Panc1 (cell line): ENCODE measurements around the gene CHST6. TPM values are rescaled to one million over a fixed set of nuclear protein-coding genes. Genes with fewer than 3 reads are reported as not detected.
A peak's percentile ranks its signal among the peaks of the same experiment; 100 is the strongest.
"Not testable (repeated sequence)": the region's sequence is repeated elsewhere in the genome, so short reads cannot be mapped to it uniquely, and the experiment has no call there.

Source experiments
- ATAC-seq: fragments of 200-7000 bp; cut with Tn5 transposase; 2 replicates; pipeline ENCODE4 v1.9.1; 2020; ENCODE audit warnings: mild to moderate bottlenecking, moderate library complexity
- BruUV-seq: library from RNA; stranded (reverse); fragments of 400-500 nt; replicated peaks from 2 replicates; lab custom pipeline; 2021; lab: Mats Ljungman, UMichigan
- CTCF ChIA-PET: fragments of 300-600 bp; sonication (Branson Sonifier 250); formaldehyde crosslinking; loops from one replicate; lab custom pipeline; 2022; ENCODE audit warnings: antibody characterized with exemption; lab: Charles Lee
- POLR2A ChIA-PET: fragments of 300-600 bp; sonication (Branson Sonifier 250); formaldehyde crosslinking; loops from one replicate; lab custom pipeline; 2022; ENCODE audit warnings: antibody characterized with exemption; lab: Charles Lee
- DNase-seq: peaks from one replicate; pipeline ENCODE4 v3.0.0-alpha.2; 2010; ENCODE audit warnings: low read depth, low spot score
- H3K27ac ChIP-seq: 2 replicates; pipeline ENCODE4 v1.5.1; 2011; ENCODE audit warnings: mild to moderate bottlenecking, low read length, inconsistent platforms
- H3K27me3 ChIP-seq: fragments of 200-500 bp; sonication (Bioruptor generic); 2 replicates; pipeline ENCODE4 v1.6.0; 2014; ENCODE audit warnings: low read length, inconsistent platforms; ENCODE audit not compliant: control insufficient read depth, insufficient read depth
- H3K36me3 ChIP-seq: fragments of 200-500 bp; sonication (Bioruptor generic); 2 replicates; pipeline ENCODE4 v1.5.1; 2014; ENCODE audit warnings: inconsistent platforms, mild to moderate bottlenecking, low read length, moderate library complexity; ENCODE audit not compliant: control insufficient read depth, insufficient read depth
- H3K4me1 ChIP-seq: 2 replicates; pipeline ENCODE4 v1.5.1; 2011; ENCODE audit warnings: inconsistent platforms, mild to moderate bottlenecking, low read length, moderate library complexity; ENCODE audit not compliant: control insufficient read depth, insufficient read depth
- H3K4me3 ChIP-seq, 2 experiments: 2 replicates each; pipeline ENCODE4 v1.5.1; 2011 to 2012; ENCODE audit warnings: low read depth in 2 of 2, low read length in 2 of 2, mild to moderate bottlenecking in 2 of 2, inconsistent platforms in 1 of 2, moderate library complexity in 1 of 2
- H3K9me3 ChIP-seq: fragments of 200-500 bp; sonication (Bioruptor generic); 2 replicates; pipeline ENCODE4 v1.5.1; 2014; ENCODE audit warnings: low read depth, mild to moderate bottlenecking, inconsistent platforms, low read length, moderate library complexity; ENCODE audit not compliant: control insufficient read depth, insufficient read depth
- POLR2AphosphoS5 ChIP-seq: IDR thresholded peaks from 2 replicates; pipeline ENCODE4 v1.6.1; 2012; ENCODE audit warnings: mild to moderate bottlenecking, low read depth, low read length, moderate library complexity
- REST ChIP-seq, 2 experiments: IDR thresholded peaks; 2 replicates each; pipeline ENCODE4 v1.6.1; 2011 to 2012; ENCODE audit warnings: low read depth in 2 of 2, control low read depth in 1 of 2, low read length in 1 of 2, mild to moderate bottlenecking in 1 of 2, moderate library complexity in 1 of 2; ENCODE audit not compliant: insufficient read depth in 1 of 2
- SIN3A ChIP-seq: IDR thresholded peaks from 2 replicates; pipeline ENCODE4 v1.6.1; 2012; ENCODE audit warnings: low read depth, mild to moderate bottlenecking, low read length, moderate library complexity, borderline replicate concordance; ENCODE audit not compliant: insufficient read depth
- TCF7L2 ChIP-seq: IDR thresholded peaks from 2 replicates; pipeline ENCODE4 v1.6.1; 2011; ENCODE audit warnings: mild to moderate bottlenecking, low read depth, low read length, inconsistent platforms
- in situ Hi-C: cut with HindIII; loops from 2 replicates; pipeline ENCODE4 v1.10.0; 2016; ENCODE audit warnings: low sequenced_read_pairs, low pct_unique_long_range_greater_than_20kb
- intact Hi-C: fragments of 100-400 bp; cut with micrococcal nuclease; formaldehyde crosslinking; loops from one replicate; pipeline ENCODE4 v1.10.0; 2022; ENCODE audit not compliant: unreplicated experiment
- total RNA-seq: library from RNA; stranded (reverse); gene quantifications from one replicate; pipeline ENCODE4 v1.2.1, GENCODE V29; 2021; ENCODE audit not compliant: unreplicated experiment
- TF ChIP-seq, protein P1 (sequence below): fragments of 450-650 bp; IDR thresholded peaks from 2 replicates; pipeline ENCODE4 v1.5.1; 2017; ENCODE audit warnings: mild to moderate bottlenecking

CHST6 gene
- total RNA-seq, 1 experiment from 2014 or later, result 0.05 TPM

DNA sequence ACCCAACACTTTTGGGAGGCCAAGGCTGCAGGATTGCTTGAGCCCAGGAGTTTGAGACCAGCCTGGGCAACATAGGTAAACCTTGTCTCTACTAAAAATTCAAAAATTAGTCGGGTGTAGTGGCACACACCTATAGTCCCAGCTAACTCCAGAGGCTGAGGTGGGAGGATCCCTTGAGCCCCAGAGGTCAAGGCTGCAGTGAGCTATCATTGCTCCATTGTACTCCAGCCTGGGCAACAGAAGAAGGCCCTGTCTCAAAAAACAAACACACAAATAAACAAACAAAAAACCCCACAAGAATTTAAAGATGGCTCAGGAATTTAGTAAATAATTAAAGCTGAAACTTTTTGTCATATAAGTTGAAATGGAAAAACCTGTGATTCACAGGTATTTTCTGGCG lies 28.5 kb downstream of the CHST6 start:
- Histone ChIP-seq H3K4me3 (no peak overlapping the region), H3K27ac (no peak overlapping the region), H3K9me3 (no peaks in the 10 kb centered on the region), H3K36me3 (no peaks in the 10 kb centered on the region), H3K4me1 (no peaks in the 10 kb centered on the region; the same call in 1 of the 2 replicates), H3K27me3 (no peaks in the 10 kb centered on the region)
- in situ Hi-C loops, result no loop called here
- CTCF ChIA-PET, result interaction anchor here (0.7 kb wide), 1 partner anchor 89 kb away, joined by 17 read pairs; no protein-coding TSS in a partner anchor
- intact Hi-C loops, result no loop called here
- ATAC-seq, result no peak
- BruUV-seq, result no TSS peak
- DNase-seq, result no peak
- no peak for TF ChIP-seq SIN3A
- TF ChIP-seq POLR2AphosphoS5, result no peak
- TF ChIP-seq REST (IDR thresholded peaks at IDR 0.05; ENCODE audit: insufficient read depth in 1 of 2, low read depth in 2 of 2, low read length in 1 of 2), result no peak
- TF ChIP-seq TCF7L2, result no peak
- TF ChIP-seq, protein P1, sequence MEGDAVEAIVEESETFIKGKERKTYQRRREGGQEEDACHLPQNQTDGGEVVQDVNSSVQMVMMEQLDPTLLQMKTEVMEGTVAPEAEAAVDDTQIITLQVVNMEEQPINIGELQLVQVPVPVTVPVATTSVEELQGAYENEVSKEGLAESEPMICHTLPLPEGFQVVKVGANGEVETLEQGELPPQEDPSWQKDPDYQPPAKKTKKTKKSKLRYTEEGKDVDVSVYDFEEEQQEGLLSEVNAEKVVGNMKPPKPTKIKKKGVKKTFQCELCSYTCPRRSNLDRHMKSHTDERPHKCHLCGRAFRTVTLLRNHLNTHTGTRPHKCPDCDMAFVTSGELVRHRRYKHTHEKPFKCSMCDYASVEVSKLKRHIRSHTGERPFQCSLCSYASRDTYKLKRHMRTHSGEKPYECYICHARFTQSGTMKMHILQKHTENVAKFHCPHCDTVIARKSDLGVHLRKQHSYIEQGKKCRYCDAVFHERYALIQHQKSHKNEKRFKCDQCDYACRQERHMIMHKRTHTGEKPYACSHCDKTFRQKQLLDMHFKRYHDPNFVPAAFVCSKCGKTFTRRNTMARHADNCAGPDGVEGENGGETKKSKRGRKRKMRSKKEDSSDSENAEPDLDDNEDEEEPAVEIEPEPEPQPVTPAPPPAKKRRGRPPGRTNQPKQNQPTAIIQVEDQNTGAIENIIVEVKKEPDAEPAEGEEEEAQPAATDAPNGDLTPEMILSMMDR, result no peak
- POLR2A ChIA-PET, result interaction anchor here (0.6 kb wide), 1 partner anchor 71 kb away, joined by 7 read pairs; no protein-coding TSS in a partner anchor

DNA sequence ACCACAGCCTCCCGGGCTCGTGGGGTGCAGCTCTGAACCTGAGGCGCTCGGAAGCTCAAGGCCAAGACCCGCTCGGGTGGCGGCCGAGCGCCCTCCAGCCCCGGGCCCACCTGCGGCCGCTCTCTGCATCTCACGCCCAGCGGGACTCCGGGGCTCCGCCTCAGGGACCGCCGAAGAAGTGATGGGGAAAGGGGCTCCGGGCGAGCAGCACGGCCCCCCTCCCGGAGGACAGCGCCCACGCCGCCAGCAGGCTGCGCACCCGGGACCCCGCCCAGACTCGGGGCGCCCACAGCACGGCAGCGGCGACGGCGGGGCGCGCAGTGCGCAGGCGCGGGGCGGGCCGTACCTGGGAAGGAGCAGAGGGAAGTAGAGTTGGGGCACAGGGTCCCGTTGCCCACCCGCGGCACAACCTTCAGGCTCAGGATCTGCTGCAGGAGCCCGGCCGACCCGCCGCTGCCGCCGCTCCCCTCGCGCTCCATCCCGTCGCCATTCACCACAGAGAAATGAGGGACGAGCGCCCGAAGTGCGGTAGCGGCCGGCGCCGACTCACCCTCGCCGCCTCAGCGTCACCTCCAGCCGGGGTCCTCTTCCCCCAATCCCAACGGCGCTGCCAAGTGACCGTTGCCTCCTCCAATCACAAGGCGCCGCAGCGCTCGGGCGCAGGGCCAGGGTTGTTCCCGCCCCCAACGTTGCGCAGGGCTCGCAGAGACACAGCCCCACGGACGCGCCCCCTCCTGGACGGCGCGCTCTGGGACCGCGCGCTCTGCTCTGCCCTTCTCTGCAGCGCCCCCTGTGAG lies 30.9 kb downstream of the CHST6 start, which contains the start of gene TMEM170A:
TMEM170A (minus strand) TSS at position 568 of the 797 bp plus-strand sequence; CDS start at position 479, 89 bp downstream.
- no peaks in the 10 kb centered on the region for H3K27me3 ChIP-seq
- no peaks in the 10 kb centered on the region for H3K9me3 ChIP-seq
- H3K4me1 ChIP-seq, result no peaks in the 10 kb centered on the region; the same call in 1 of the 2 replicates
- H3K4me3 ChIP-seq, result peak within 1 kb of the TSS; percentile 65 to 68
- ATAC-seq (peak; percentile 97), DNase-seq (peak; percentile 87)
- intact Hi-C loops (no loop called here), in situ Hi-C loops (no loop called here)
- peak within 1 kb of the TSS; percentile 75 for H3K27ac ChIP-seq
- ChIA-PET POLR2A (no interaction called here), CTCF (no interaction called here)
- TF ChIP-seq SIN3A (no peak; the same call in 1 of the 2 replicates), POLR2AphosphoS5 (peak; percentile 94), REST (IDR thresholded peaks at IDR 0.05; ENCODE audit: insufficient read depth in 1 of 2, low read depth in 2 of 2, low read length in 1 of 2) (0 out of 4 replicates have a peak, but pooled peaks of 1 of the 2 experiments have one; percentile 19), TCF7L2 (0 out of 2 replicates have a peak, but pooled peaks have one; percentile 14)
- TF ChIP-seq, protein P1, result peak; percentile 99
- H3K36me3 ChIP-seq, result no peaks in the 10 kb centered on the region
- BruUV-seq, result no TSS peak

DNA sequence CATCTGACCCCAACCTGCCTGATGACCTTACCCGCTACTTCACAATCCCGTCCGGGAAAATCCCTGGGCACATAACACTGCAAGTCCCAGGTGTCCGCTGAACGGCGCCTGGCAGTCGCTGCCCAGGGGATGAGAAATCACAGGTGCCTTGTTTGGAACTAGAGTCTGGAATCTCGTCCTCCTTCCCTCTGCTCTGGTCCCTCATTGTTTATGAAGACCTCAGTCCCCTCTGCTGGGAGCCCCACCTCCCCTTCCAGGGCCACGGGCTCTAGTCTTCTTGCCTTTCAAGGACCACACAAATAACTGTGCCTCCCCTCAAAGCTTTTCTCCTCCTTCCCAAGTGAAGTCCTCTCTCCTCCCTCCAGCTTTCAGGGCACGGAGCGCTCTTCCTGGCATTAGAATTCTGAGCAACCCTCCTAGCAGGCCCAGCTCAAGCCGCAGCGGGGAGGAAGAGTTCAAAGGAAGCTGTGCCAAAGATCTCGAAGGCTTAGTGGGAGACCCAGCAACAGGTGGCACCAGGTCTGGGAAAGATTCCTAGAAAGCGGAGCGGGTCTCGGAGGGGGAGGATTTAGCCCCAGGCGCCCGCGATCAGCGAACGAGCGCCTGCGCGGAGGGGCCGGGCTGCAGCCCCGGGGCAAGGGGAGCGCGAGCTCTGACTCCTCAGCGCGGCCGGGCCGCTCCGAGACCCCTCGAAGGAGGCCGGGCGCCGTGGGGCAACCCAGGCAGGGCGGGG lies 31.7 kb downstream of the CHST6 start:
- POLR2A ChIA-PET, H3K36me3 ChIP-seq, H3K27me3 ChIP-seq, CTCF ChIA-PET, H3K9me3 ChIP-seq, DNase-seq, H3K4me1 ChIP-seq, BruUV-seq, intact Hi-C loops, in situ Hi-C loops: not testable (repeated sequence)
- Histone ChIP-seq H3K4me3 (peak overlapping the region; percentile 65 to 68), H3K27ac (peak overlapping the region; percentile 75)
- ATAC-seq, result peak; percentile 33
